ENCODE results near the gene BICRA.

GRCh38 chr19:47714339-47714738 lies 105.4 kb downstream of the BICRA start:
- TF ChIP-seq CTCF (conservative IDR thresholded peaks at IDR 0.05; ENCODE audit: low read depth, low read length) (no peak), POLR2A (IDR thresholded peaks at IDR 0.05; ENCODE audit: low read depth, low read length) (no peak), RAD21 (IDR thresholded peaks at IDR 0.05; ENCODE audit: low read length) (no peak), CHD1 (IDR thresholded peaks at IDR 0.05; ENCODE audit: low read depth, low read length) (no peak), MAFK (IDR thresholded peaks at IDR 0.05; ENCODE audit: low read depth, low read length) (no peak), RCOR1 (IDR thresholded peaks at IDR 0.05; ENCODE audit: insufficient replicate concordance, low read length) (no peak), SMC3 (IDR thresholded peaks at IDR 0.05; ENCODE audit: low read depth, low read length) (no peak), BHLHE40 (IDR thresholded peaks at IDR 0.05; ENCODE audit: low read depth, low read length) (no peak)
- TF ChIP-seq, protein P1, sequence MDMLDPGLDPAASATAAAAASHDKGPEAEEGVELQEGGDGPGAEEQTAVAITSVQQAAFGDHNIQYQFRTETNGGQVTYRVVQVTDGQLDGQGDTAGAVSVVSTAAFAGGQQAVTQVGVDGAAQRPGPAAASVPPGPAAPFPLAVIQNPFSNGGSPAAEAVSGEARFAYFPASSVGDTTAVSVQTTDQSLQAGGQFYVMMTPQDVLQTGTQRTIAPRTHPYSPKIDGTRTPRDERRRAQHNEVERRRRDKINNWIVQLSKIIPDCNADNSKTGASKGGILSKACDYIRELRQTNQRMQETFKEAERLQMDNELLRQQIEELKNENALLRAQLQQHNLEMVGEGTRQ (IDR thresholded peaks at IDR 0.05; ENCODE audit: low read depth, low read length) = no peak
